Measurements from ENCODE around the gene FLOT1. TPM values are rescaled to one million over a fixed set of nuclear protein-coding genes. Genes with fewer than 3 reads are reported as not detected.

Gene FLOT1
- total and polyA plus RNA-seq, 2 of the 13 experiments (the other 11 are each of a cell fraction or from before 2014, with no cell fraction given) = 82.3 to 130 TPM

DNA sequence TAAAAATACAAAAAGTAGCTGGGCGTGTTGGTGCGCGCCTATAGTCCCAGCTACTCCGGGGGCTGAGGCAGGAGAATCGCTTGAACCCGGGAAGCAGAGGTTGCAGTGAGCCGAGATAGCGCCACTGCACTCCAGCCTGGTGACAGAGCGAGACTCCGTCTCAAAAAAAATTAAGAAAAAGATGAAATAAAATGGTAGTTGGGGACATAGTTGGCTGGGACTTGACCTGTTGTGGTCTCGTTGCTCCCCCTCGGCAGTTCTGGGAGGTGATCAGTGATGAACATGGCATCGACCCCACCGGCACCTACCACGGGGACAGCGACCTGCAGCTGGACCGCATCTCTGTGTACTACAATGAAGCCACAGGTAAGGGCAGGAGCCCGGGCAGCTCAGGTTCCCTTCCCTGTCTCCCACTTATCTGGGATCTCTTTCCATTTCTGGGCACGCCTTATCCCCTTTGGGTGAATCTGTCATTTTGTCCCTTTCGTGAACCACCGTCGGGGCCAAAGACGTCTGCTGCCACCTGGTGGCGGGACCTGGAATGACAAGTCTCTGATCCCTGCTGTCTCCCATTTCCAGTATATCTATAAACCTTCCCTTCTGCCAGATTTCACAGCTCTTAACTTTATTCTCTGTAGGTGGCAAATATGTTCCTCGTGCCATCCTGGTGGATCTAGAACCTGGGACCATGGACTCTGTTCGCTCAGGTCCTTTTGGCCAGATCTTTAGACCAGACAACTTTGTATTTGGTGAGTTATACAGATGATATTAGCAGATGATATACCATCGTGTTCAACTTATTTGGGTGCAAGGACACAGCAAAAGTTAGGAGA, 20.0 kb downstream of the FLOT1 start (continued):
- 0 out of 2 replicates have a peak, but pooled peaks have one; percentile 23 for TF ChIP-seq TAF1 (CRISPR knock-in tag; IDR thresholded peaks at IDR 0.05)
- TF ChIP-seq, protein P1, sequence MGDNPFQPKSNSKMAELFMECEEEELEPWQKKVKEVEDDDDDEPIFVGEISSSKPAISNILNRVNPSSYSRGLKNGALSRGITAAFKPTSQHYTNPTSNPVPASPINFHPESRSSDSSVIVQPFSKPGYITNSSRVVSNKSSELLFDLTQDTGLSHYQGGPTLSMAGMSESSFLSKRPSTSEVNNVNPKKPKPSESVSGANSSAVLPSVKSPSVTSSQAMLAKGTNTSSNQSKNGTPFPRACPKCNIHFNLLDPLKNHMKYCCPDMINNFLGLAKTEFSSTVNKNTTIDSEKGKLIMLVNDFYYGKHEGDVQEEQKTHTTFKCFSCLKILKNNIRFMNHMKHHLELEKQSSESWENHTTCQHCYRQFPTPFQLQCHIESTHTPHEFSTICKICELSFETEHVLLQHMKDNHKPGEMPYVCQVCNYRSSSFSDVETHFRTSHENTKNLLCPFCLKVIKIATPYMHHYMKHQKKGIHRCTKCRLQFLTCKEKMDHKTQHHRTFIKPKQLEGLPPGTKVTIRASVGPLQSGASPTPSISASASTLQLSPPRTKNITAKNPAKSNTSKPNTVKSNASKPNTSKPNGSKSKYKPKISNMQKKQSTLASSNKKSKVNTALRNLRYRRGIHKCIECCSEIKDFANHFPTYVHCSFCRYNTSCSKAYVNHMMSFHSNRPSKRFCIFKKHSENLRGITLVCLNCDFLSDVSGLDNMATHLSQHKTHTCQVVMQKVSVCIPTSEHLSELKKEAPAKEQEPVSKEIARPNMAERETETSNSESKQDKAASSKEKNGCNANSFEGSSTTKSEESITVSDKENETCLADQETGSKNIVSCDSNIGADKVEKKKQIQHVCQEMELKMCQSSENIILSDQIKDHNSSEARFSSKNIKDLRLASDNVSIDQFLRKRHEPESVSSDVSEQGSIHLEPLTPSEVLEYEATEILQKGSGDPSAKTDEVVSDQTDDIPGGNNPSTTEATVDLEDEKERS (CRISPR knock-in tag; IDR thresholded peaks at IDR 0.05) = no peak
- TF ChIP-seq SOX13 (IDR thresholded peaks at IDR 0.05) = 0 out of 2 replicates have a peak, but pooled peaks have one; percentile 14
- peak in 1 of 2 experiments; percentile 75; a peak in 2 of 4 replicates for TF ChIP-seq SOX13 (CRISPR knock-in tag; conservative IDR thresholded peaks at IDR 0.05 in 1 of 2, IDR thresholded peaks at IDR 0.05 in 1 of 2)
- peak; percentile 31; the same call in 1 of the 2 replicates for TF ChIP-seq ZNF430 (CRISPR knock-in tag; IDR thresholded peaks at IDR 0.05)
- TF ChIP-seq, protein P2, sequence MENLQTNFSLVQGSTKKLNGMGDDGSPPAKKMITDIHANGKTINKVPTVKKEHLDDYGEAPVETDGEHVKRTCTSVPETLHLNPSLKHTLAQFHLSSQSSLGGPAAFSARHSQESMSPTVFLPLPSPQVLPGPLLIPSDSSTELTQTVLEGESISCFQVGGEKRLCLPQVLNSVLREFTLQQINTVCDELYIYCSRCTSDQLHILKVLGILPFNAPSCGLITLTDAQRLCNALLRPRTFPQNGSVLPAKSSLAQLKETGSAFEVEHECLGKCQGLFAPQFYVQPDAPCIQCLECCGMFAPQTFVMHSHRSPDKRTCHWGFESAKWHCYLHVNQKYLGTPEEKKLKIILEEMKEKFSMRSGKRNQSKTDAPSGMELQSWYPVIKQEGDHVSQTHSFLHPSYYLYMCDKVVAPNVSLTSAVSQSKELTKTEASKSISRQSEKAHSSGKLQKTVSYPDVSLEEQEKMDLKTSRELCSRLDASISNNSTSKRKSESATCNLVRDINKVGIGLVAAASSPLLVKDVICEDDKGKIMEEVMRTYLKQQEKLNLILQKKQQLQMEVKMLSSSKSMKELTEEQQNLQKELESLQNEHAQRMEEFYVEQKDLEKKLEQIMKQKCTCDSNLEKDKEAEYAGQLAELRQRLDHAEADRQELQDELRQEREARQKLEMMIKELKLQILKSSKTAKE (CRISPR knock-in tag; IDR thresholded peaks at IDR 0.05; ENCODE audit: borderline replicate concordance) = 0 out of 2 replicates have a peak, but pooled peaks have one; percentile 30
- no peak for TF ChIP-seq KDM5B (CRISPR knock-in tag; IDR thresholded peaks at IDR 0.05; ENCODE audit: borderline replicate concordance)
- TF ChIP-seq, protein P3, sequence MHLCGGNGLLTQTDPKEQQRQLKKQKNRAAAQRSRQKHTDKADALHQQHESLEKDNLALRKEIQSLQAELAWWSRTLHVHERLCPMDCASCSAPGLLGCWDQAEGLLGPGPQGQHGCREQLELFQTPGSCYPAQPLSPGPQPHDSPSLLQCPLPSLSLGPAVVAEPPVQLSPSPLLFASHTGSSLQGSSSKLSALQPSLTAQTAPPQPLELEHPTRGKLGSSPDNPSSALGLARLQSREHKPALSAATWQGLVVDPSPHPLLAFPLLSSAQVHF (CRISPR knock-in tag; IDR thresholded peaks at IDR 0.05) = 0 out of 2 replicates have a peak, but pooled peaks have one; percentile 28
- no peak for TF ChIP-seq NR2C2 (CRISPR knock-in tag; IDR thresholded peaks at IDR 0.05; ENCODE audit: borderline replicate concordance)
- TF ChIP-seq RXRA (CRISPR knock-in tag; IDR thresholded peaks at IDR 0.05) = peak; percentile 46; the same call in 1 of the 2 replicates
- TF ChIP-seq ZNF441 (CRISPR knock-in tag; IDR thresholded peaks at IDR 0.05; ENCODE audit: borderline replicate concordance) = no peak; the same call in 1 of the 2 replicates
- TF ChIP-seq, protein P4, sequence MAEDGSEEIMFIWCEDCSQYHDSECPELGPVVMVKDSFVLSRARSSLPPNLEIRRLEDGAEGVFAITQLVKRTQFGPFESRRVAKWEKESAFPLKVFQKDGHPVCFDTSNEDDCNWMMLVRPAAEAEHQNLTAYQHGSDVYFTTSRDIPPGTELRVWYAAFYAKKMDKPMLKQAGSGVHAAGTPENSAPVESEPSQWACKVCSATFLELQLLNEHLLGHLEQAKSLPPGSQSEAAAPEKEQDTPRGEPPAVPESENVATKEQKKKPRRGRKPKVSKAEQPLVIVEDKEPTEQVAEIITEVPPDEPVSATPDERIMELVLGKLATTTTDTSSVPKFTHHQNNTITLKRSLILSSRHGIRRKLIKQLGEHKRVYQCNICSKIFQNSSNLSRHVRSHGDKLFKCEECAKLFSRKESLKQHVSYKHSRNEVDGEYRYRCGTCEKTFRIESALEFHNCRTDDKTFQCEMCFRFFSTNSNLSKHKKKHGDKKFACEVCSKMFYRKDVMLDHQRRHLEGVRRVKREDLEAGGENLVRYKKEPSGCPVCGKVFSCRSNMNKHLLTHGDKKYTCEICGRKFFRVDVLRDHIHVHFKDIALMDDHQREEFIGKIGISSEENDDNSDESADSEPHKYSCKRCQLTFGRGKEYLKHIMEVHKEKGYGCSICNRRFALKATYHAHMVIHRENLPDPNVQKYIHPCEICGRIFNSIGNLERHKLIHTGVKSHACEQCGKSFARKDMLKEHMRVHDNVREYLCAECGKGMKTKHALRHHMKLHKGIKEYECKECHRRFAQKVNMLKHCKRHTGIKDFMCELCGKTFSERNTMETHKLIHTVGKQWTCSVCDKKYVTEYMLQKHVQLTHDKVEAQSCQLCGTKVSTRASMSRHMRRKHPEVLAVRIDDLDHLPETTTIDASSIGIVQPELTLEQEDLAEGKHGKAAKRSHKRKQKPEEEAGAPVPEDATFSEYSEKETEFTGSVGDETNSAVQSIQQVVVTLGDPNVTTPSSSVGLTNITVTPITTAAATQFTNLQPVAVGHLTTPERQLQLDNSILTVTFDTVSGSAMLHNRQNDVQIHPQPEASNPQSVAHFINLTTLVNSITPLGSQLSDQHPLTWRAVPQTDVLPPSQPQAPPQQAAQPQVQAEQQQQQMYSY (CRISPR knock-in tag; IDR thresholded peaks at IDR 0.05) = no peak
- no peak for TF ChIP-seq BRCA1 (CRISPR knock-in tag; IDR thresholded peaks at IDR 0.05)
- TF ChIP-seq, protein P5, sequence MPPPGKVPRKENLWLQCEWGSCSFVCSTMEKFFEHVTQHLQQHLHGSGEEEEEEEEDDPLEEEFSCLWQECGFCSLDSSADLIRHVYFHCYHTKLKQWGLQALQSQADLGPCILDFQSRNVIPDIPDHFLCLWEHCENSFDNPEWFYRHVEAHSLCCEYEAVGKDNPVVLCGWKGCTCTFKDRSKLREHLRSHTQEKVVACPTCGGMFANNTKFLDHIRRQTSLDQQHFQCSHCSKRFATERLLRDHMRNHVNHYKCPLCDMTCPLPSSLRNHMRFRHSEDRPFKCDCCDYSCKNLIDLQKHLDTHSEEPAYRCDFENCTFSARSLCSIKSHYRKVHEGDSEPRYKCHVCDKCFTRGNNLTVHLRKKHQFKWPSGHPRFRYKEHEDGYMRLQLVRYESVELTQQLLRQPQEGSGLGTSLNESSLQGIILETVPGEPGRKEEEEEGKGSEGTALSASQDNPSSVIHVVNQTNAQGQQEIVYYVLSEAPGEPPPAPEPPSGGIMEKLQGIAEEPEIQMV (CRISPR knock-in tag; IDR thresholded peaks at IDR 0.05; ENCODE audit: low read depth) = 0 out of 2 replicates have a peak, but pooled peaks have one; percentile 66
- TF ChIP-seq NR2F1 (CRISPR knock-in tag; IDR thresholded peaks at IDR 0.05) = 0 out of 4 replicates have a peak, but pooled peaks of 1 of the 2 experiments have one; percentile 12
- no peak for TF ChIP-seq KLF9 (CRISPR knock-in tag; IDR thresholded peaks at IDR 0.05; ENCODE audit: low read depth)
